Endothelial cell of umbilical vein (primary cell): Measurements from ENCODE around the gene LENG8. TPM values are rescaled to one million over a fixed set of nuclear protein-coding genes. Genes with fewer than 3 reads are reported as not detected.
"Not testable (repeated sequence)": the region's sequence is repeated elsewhere in the genome, so short reads cannot be mapped to it uniquely, and the experiment has no call there.

Source experiments
- BruUV-seq: library from RNA; stranded (reverse); fragments of 400-500 nt; replicated peaks from 2 replicates; lab custom pipeline; 2021; lab: Mats Ljungman, UMichigan
- CTCF ChIA-PET: fragments of 300-600, 350-600 bp; sonication (Branson Sonifier 250); formaldehyde crosslinking; loops from one replicate; lab custom pipeline; 2021; ENCODE audit warnings: antibody characterized with exemption, inconsistent platforms; lab: Charles Lee
- POLR2A ChIA-PET: fragments of 300-600, 350-600 bp; sonication (Branson Sonifier 250); formaldehyde crosslinking; loops from one replicate; lab custom pipeline; 2021; ENCODE audit warnings: antibody characterized with exemption, inconsistent platforms; lab: Charles Lee
- DNase-seq: peaks from one replicate; pipeline ENCODE4 v3.0.0-alpha.2; 2011; ENCODE audit warnings: low read depth, low spot score
- FAIRE-seq: peaks from 2 replicates; lab custom pipeline; 2011; peaks lifted over from hg19 to GRCh38; lab: Jason Lieb, UNC
- H2AFZ ChIP-seq: 2 replicates; pipeline ENCODE4 v1.6.0; 2012; ENCODE audit warnings: low read depth, low read length, control low read depth, inconsistent platforms
- H3K27ac ChIP-seq: 2 replicates; pipeline ENCODE4 v1.5.1; 2011; ENCODE audit warnings: low read depth, mild to moderate bottlenecking, control low read depth, low read length, moderate library complexity; ENCODE audit not compliant: insufficient read depth
- H3K27me3 ChIP-seq, 2 experiments: 2 replicates each; pipeline versions ENCODE4 v1.6.0 to v1.6.1; 2011; ENCODE audit warnings: low read length in 2 of 2, mixed read lengths in 1 of 2; ENCODE audit not compliant: control insufficient read depth in 2 of 2, insufficient read depth in 2 of 2
- H3K36me3 ChIP-seq, 2 experiments: 2 replicates in 1 of 2; 3 replicates in 1 of 2; pipeline ENCODE4 v1.5.1; 2011; ENCODE audit warnings: low read length in 2 of 2, mild to moderate bottlenecking in 1 of 2, moderate library complexity in 1 of 2; ENCODE audit not compliant: control insufficient read depth in 2 of 2, insufficient read depth in 2 of 2; ENCODE audit errors: extremely low read depth in 1 of 2
- H3K4me1 ChIP-seq: 3 replicates; pipeline ENCODE4 v1.5.1; 2011; ENCODE audit warnings: mild to moderate bottlenecking, low read length; ENCODE audit not compliant: control insufficient read depth, insufficient read depth; ENCODE audit errors: extremely low read depth
- H3K4me2 ChIP-seq: 2 replicates; pipeline ENCODE4 v1.6.1; 2011; ENCODE audit warnings: low read length, control low read depth, mixed read lengths; ENCODE audit not compliant: insufficient read depth
- H3K4me3 ChIP-seq, 3 experiments: fragments of 200-600 bp in 1 of 3; sonication (generic), shearing (Covaris generic) in 1 of 3; replicated peaks in 1 of 3; 2 replicates each; pipeline ENCODE4 v1.5.1; 2011 to 2016; ENCODE audit warnings: control low read depth in 3 of 3, low read length in 3 of 3, mild to moderate bottlenecking in 2 of 3, inconsistent platforms in 1 of 3, low read depth in 1 of 3, moderate library complexity in 1 of 3; ENCODE audit not compliant: insufficient read depth in 1 of 3
- H3K79me2 ChIP-seq: 2 replicates; pipeline ENCODE4 v1.6.0; 2012; ENCODE audit warnings: low read length, inconsistent platforms; ENCODE audit not compliant: control insufficient read depth, insufficient read depth
- H3K9ac ChIP-seq: replicated peaks from 2 replicates; pipeline ENCODE3; 2011; ENCODE audit warnings: low read length, control low read depth; ENCODE audit not compliant: insufficient read depth; ENCODE audit errors: extremely low read depth
- H3K9me1 ChIP-seq: replicated peaks from 3 replicates; pipeline ENCODE4 v1.6.0; 2011; ENCODE audit warnings: mild to moderate bottlenecking, low read length; ENCODE audit not compliant: control insufficient read depth, insufficient read depth; ENCODE audit errors: extremely low read depth
- H3K9me3 ChIP-seq: replicated peaks from 2 replicates; pipeline ENCODE4 v1.5.1; 2012; ENCODE audit warnings: low read length, inconsistent platforms; ENCODE audit not compliant: control insufficient read depth, insufficient read depth
- H4K20me1 ChIP-seq: replicated peaks from 2 replicates; pipeline ENCODE3; 2011; ENCODE audit warnings: mild to moderate bottlenecking, low read length; ENCODE audit not compliant: control insufficient read depth, insufficient read depth; ENCODE audit errors: extremely low read depth
- CTCF ChIP-seq, 2 donors: IDR thresholded peaks; 1 replicate in 1 of 2; 2 replicates in 1 of 2; pipeline ENCODE4 v1.5.1; 2011; ENCODE audit warnings: low read length in 2 of 2, mild to moderate bottlenecking in 2 of 2, moderate library complexity in 2 of 2, control low read depth in 1 of 2, inconsistent platforms in 1 of 2, low read depth in 1 of 2; ENCODE audit not compliant: insufficient read depth in 1 of 2; ENCODE audit errors: extremely low read depth in 1 of 2
- EZH2 ChIP-seq: IDR thresholded peaks from 2 replicates; pipeline ENCODE4 v1.6.1; 2012; ENCODE audit warnings: borderline replicate concordance, low read depth, mild to moderate bottlenecking, moderate library complexity, low read length, inconsistent platforms; ENCODE audit not compliant: severe bottlenecking
- FOS ChIP-seq: IDR thresholded peaks from 2 replicates; pipeline ENCODE4 v1.6.1; 2011; ENCODE audit warnings: mild to moderate bottlenecking, low read length, moderate library complexity, borderline replicate concordance; ENCODE audit not compliant: insufficient read depth
- GATA2 ChIP-seq: IDR thresholded peaks from 2 replicates; pipeline ENCODE4 v1.7.0; 2011; ENCODE audit warnings: low read depth, mild to moderate bottlenecking, moderate library complexity, mixed read lengths, low read length; ENCODE audit not compliant: insufficient read length, insufficient read depth
- JUN ChIP-seq: IDR thresholded peaks from 2 replicates; pipeline ENCODE4 v1.6.1; 2011; ENCODE audit warnings: borderline replicate concordance, low read depth; ENCODE audit not compliant: insufficient read length, insufficient read depth
- MYC ChIP-seq: IDR thresholded peaks from one replicate; pipeline ENCODE4 v1.6.1; 2011; ENCODE audit warnings: mild to moderate bottlenecking, low read depth, low read length
- POLR2A ChIP-seq: IDR thresholded peaks from 2 replicates; pipeline ENCODE4 v1.6.1; 2012; ENCODE audit warnings: low read depth, mild to moderate bottlenecking, control low read depth, low read length
- POLR2AphosphoS5 ChIP-seq: IDR thresholded peaks from 2 replicates; pipeline ENCODE4 v1.6.1; 2012; ENCODE audit warnings: low read depth, mild to moderate bottlenecking, control low read depth, low read length, moderate library complexity; ENCODE audit not compliant: insufficient read depth
- dilution Hi-C: fragments of 300-500 bp; cut with MboI; formaldehyde crosslinking; loops from one replicate; pipeline ENCODE4 v1.15.0; 2019; ENCODE audit warnings: low sequenced_read_pairs; ENCODE audit not compliant: extremely low pct_ligation_motif_present
- intact Hi-C: fragments of 100-400 bp; cut with micrococcal nuclease; formaldehyde crosslinking; loops from one replicate; pipeline ENCODE4 v1.10.0; 2022
- polyA plus RNA-seq, 4 experiments: library from polyadenylated mRNA; depleted of rRNA in 3 of 4; stranded (reverse) in 3 of 4; unstranded in 1 of 4; fragments of >200 nt; gene quantifications; 2 replicates each; pipeline versions ENCODE4 v1.2.1 to v1.2.3, GENCODE V29; 2011 to 2012; ENCODE audit warnings: missing spikeins in 1 of 4
- total RNA-seq: library from RNA; stranded (reverse); gene quantifications from 2 replicates; pipeline ENCODE4 v1.2.3, GENCODE V29; 2021
- TF ChIP-seq, protein P1 (sequence below): IDR thresholded peaks from 2 replicates; pipeline ENCODE4 v1.6.1; 2011; ENCODE audit not compliant: insufficient read depth, insufficient read length

LENG8 gene
- total and polyA plus RNA-seq, 2 donors (not counting 3 experiments of a cell fraction or from before 2014, with no cell fraction given): 130 to 218 TPM

- peaks cover 46% of the 10 kb centered on the region for H3K4me1 ChIP-seq
- H2AFZ ChIP-seq, H3K36me3 ChIP-seq, H3K9ac ChIP-seq, H3K9me1 ChIP-seq, dilution Hi-C loops, H4K20me1 ChIP-seq, BruUV-seq, DNase-seq, H3K27me3 ChIP-seq, POLR2A ChIA-PET, H3K4me2 ChIP-seq, H3K27ac ChIP-seq, H3K79me2 ChIP-seq, H3K9me3 ChIP-seq, FAIRE-seq, H3K4me3 ChIP-seq: not testable (repeated sequence)
- CTCF ChIA-PET: interaction anchor here (1.0 kb wide), 2 partner anchors 12 to 16 kb away, joined by 3 to 4 read pairs; no protein-coding TSS in a partner anchor
- intact Hi-C loops: loop anchor here (10.0 kb wide), 1 partner anchor 1189 kb away; the partner anchor contains the start of gene U2AF2
Measured at GRCh38 chr19:54466110-54466480, 17.1 kb downstream of the LENG8 start.

- Histone ChIP-seq H3K36me3 (no peaks in the 10 kb centered on the region), H3K4me2 (peak overlapping the region; percentile 26), H3K79me2 (peaks cover 1% of the 10 kb centered on the region), H2AFZ (no peak overlapping the region), H3K9me1 (no peaks in the 10 kb centered on the region), H3K27me3 (no peaks in the 10 kb centered on the region), H3K27ac (peak overlapping the region; percentile 88), H3K4me1 (peaks cover 35% of the 10 kb centered on the region), H3K4me3 (no peak overlapping the region), H4K20me1 (no peaks in the 10 kb centered on the region), H3K9me3 (no peaks in the 10 kb centered on the region), H3K9ac (peak overlapping the region; percentile 33)
- dilution Hi-C loops (no loop called here), intact Hi-C loops (loop anchor here (10.0 kb wide), 1 partner anchor 1185 kb away; the partner anchor contains the start of gene U2AF2)
- DNase-seq (peak; percentile 70), FAIRE-seq (peak; percentile 98)
- ChIA-PET CTCF (no interaction called here), POLR2A (interaction anchor here (0.5 to 1.2 kb wide), 2 partner anchors 21 to 522 kb away, joined by 3 read pairs; partner anchors contain the start of gene LENG8)
- BruUV-seq: no TSS peak
- TF ChIP-seq CTCF (IDR thresholded peaks at IDR 0.05; ENCODE audit: extremely low read depth in 1 of 2, insufficient read depth in 1 of 2, low read depth in 1 of 2, low read length in 2 of 2) (no peak), POLR2AphosphoS5 (peak; percentile 23), MYC (no peak), POLR2A (peak; percentile 41), GATA2 (peak; percentile 77), JUN (peak; percentile 8), FOS (no peak), EZH2 (no peak)
- TF ChIP-seq, protein P1, sequence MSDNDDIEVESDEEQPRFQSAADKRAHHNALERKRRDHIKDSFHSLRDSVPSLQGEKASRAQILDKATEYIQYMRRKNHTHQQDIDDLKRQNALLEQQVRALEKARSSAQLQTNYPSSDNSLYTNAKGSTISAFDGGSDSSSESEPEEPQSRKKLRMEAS: no peak
Measured at GRCh38 chr19:54469496-54469934, 20.5 kb downstream of the LENG8 start.
